GM12878 (cell line): ENCODE data around the gene AHNAK. TPM values are rescaled to one million over a fixed set of nuclear protein-coding genes. Genes with fewer than 3 reads are reported as not detected.

ENCODE experiments used
- ATAC-seq: fragments of 200-7000 bp; cut with Tn5 transposase; 3 replicates; pipeline ENCODE4 v1.9.1; 2020; ENCODE audit warnings: mild to moderate bottlenecking, moderate library complexity
- BruUV-seq: library from RNA; stranded (reverse); fragments of 400-500 nt; replicated peaks from 2 replicates; lab custom pipeline; 2021; lab: Mats Ljungman, UMichigan
- CTCF ChIA-PET: fragments of 300-600 bp; sonication (Branson Sonifier 250); formaldehyde crosslinking; extraction: SDS; loops from one replicate; lab custom pipeline; 2021; ENCODE audit warnings: inconsistent platforms; lab: Yijun Ruan, JAX
- POLR2A ChIA-PET: fragments of 350-600 bp; formaldehyde crosslinking; extraction: SDS; loops from one replicate; lab custom pipeline; 2021; ENCODE audit warnings: inconsistent platforms; lab: Charles Lee
- RAD21 ChIA-PET: fragments of 300-600 bp; sonication (Branson Sonifier 250); formaldehyde crosslinking; loops from one replicate; lab custom pipeline; 2023; ENCODE audit warnings: antibody characterized with exemption; ENCODE audit not compliant: unreplicated experiment; lab: Charles Lee
- SMC1A ChIA-PET: fragments of 300-600 bp; sonication (Branson Sonifier 250); formaldehyde crosslinking; loops from one replicate; lab custom pipeline; 2023; ENCODE audit not compliant: unreplicated experiment, uncharacterized antibody; lab: Charles Lee
- DNase-seq: peaks from one replicate; pipeline ENCODE4 v3.0.0-alpha.2; 2011; ENCODE audit warnings: low read depth, low spot score
- FAIRE-seq: peaks from 3 replicates; lab custom pipeline; 2011; peaks lifted over from hg19 to GRCh38; lab: Jason Lieb, UNC
- H2AFZ ChIP-seq: 2 replicates; pipeline ENCODE4 v1.6.0; 2011; ENCODE audit warnings: low read depth, low read length, control low read depth; ENCODE audit not compliant: control insufficient read depth
- H3K27ac ChIP-seq: 2 replicates; pipeline ENCODE4 v1.5.1; 2011; ENCODE audit warnings: control low read depth; ENCODE audit not compliant: control insufficient read depth, insufficient read depth
- H3K27me3 ChIP-seq, 2 experiments: replicated peaks in 1 of 2; 2 replicates each; pipeline versions ENCODE4 v1.6.0 to v1.6.1; 2011; ENCODE audit warnings: low read length in 1 of 2; ENCODE audit not compliant: control insufficient read depth in 2 of 2, insufficient read depth in 2 of 2
- H3K36me3 ChIP-seq, 2 experiments: 2 replicates each; pipeline ENCODE4 v1.5.1; 2011; ENCODE audit warnings: low read length in 1 of 2; ENCODE audit not compliant: control insufficient read depth in 2 of 2, insufficient read depth in 2 of 2
- H3K4me1 ChIP-seq: 2 replicates; pipeline ENCODE4 v1.6.1; 2011; ENCODE audit warnings: mild to moderate bottlenecking, low read length, moderate library complexity, mixed read lengths; ENCODE audit not compliant: control insufficient read depth, insufficient read depth
- H3K4me2 ChIP-seq: 2 replicates; pipeline ENCODE4 v1.6.0; 2011; ENCODE audit warnings: control low read depth; ENCODE audit not compliant: control insufficient read depth, insufficient read depth
- H3K4me3 ChIP-seq: fragments of 200-600 bp; sonication (generic); 2 replicates; pipeline ENCODE4 v1.5.1; 2016
- H3K79me2 ChIP-seq: 2 replicates; pipeline ENCODE4 v1.6.0; 2011; ENCODE audit warnings: low read length; ENCODE audit not compliant: control insufficient read depth, insufficient read depth
- H3K9ac ChIP-seq: 2 replicates; pipeline ENCODE4 v1.8.0; 2011; ENCODE audit warnings: low read length, control low read depth, mixed read lengths; ENCODE audit not compliant: control insufficient read depth, insufficient read depth
- H3K9me3 ChIP-seq: replicated peaks from 3 replicates; pipeline ENCODE4 v1.5.1; 2011; ENCODE audit warnings: mild to moderate bottlenecking, low read length; ENCODE audit not compliant: control insufficient read depth, insufficient read depth
- H4K20me1 ChIP-seq: 2 replicates; pipeline ENCODE4 v1.6.0; 2011; ENCODE audit not compliant: control insufficient read depth, insufficient read depth
- RFX5 ChIP-seq: IDR thresholded peaks from 2 replicates; pipeline ENCODE4 v1.6.1; 2011; ENCODE audit warnings: low read depth, low read length, improper control_type of control experiment
- SKIL ChIP-seq: fragments of 450-650 bp; IDR thresholded peaks from 2 replicates; pipeline ENCODE4 v1.6.1; 2017; ENCODE audit warnings: mild to moderate bottlenecking, low read depth, inconsistent platforms; ENCODE audit not compliant: poor library complexity, severe bottlenecking
- TCF7 ChIP-seq: IDR thresholded peaks from 2 replicates; pipeline ENCODE4 v1.6.1; 2014; ENCODE audit warnings: antibody characterized with exemption, borderline replicate concordance
- whole genome bisulfite sequencing: methylation state at CpG from one replicate; pipeline ENCODE4 v1.1.6; 2016; ENCODE audit warnings: low lambda C conversion rate; ENCODE audit not compliant: insufficient replicate concordance, insufficient coverage; ENCODE audit errors: missing lambda C conversion rate; 5-methylcytosine and 5-hydroxymethylcytosine counted together
- in situ Hi-C: fragments of 300-500 bp; cut with MboI; formaldehyde crosslinking; loops from 9 replicates; pipeline ENCODE4 v1.14.3; 2018; ENCODE audit warnings: mixed read lengths
- intact Hi-C: fragments of 100-400 bp; cut with micrococcal nuclease; formaldehyde crosslinking; loops from one replicate; pipeline ENCODE4 v1.14.2; 2022; ENCODE audit not compliant: unreplicated experiment
- polyA plus RNA-seq, 11 experiments: library from polyadenylated mRNA; depleted of rRNA in 4 of 11; unstranded in 6 of 11; stranded (reverse) in 5 of 11; fragments of >200 nt; fragmentation: Nextera tagmentation in 4 of 11; fragmentation: Illumina TruSeq in 1 of 11; extraction: Ambion mirVana in 4 of 11; extraction: Trizol in 1 of 11; gene quantifications; 1 replicate in 1 of 11; 2 replicates in 10 of 11; pipeline versions ENCODE4 v1.2.1 to v1.2.3, GENCODE V29; 2011 to 2016; ENCODE audit warnings: inconsistent platforms in 2 of 11, missing spikeins in 2 of 11, low read depth in 1 of 11
- total RNA-seq, 4 experiments: library from RNA; depleted of rRNA in 3 of 4; stranded (reverse); fragments of >200 nt in 3 of 4; fragmentation: Illumina TruSeq in 1 of 4; extraction: Trizol in 1 of 4; gene quantifications; 2 replicates each; pipeline versions ENCODE4 v1.2.1 to v1.2.3, GENCODE V29; 2013 to 2021
- TF ChIP-seq, protein P1 (sequence below): IDR thresholded peaks from 2 replicates; pipeline ENCODE4 v1.6.1; 2012; ENCODE audit warnings: low read length, inconsistent platforms

Gene AHNAK
- total and polyA plus RNA-seq, 10 of the 15 experiments (the other 5 are each of a cell fraction or from before 2014, with no cell fraction given) = 0.76 to 90.3 (median 19.4) TPM

DNA sequence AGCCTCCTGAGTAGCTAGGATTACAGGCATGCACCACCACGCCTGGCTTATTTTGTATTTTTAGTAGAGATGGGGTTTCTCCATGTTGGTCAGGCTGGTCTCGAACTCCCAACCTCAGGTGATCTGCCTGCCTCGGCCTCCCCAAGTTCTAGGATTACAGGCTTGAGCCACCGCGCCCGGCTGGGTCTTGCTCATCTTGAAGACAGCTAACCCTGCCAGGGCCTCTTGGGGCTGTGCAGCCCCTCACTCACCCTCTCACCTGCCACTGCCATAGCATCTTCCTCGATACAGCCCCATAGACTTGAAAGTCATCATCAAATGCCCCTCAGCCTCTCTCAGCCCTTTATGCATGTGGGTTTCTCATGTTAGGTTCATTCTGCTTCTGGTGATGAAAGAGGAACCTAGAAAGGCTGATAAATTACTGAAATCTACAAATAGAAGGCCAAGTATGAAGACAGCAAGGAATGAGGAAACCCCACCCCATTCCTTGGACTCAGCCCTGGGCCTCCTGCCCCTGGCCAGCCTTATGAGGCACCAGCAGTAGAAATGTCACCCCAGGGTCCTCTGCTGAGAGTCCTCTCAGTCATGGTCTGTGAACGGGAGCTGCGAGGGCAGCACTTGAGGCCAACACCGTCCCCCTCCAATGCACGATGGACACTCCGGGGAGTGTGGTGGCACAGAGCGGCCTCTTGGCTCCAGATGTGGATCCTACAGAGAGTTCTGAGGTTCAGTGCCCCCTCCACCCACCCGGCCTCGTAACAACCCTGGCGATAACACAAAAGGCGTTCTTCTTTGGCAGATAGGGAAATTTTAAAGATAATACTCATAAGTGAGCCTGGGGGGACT, 103.0 kb downstream of the AHNAK start:
- FAIRE-seq = no peak
- no peak overlapping the region for H3K27ac ChIP-seq
- BruUV-seq = no TSS peak
- H3K4me3 ChIP-seq = no peak overlapping the region
- H3K9ac ChIP-seq = no peak overlapping the region
- RAD21 ChIA-PET = interaction anchor here (0.8 to 2.1 kb wide), 4 partner anchors 19 to 115 kb away, joined by 3 to 7 read pairs (median 6); no protein-coding TSS in a partner anchor
- DNase-seq = no peak
- H3K9me3 ChIP-seq = no peaks in the 10 kb centered on the region
- 55% methylated on average over 17 of the region's 17 CpGs for WGBS
- H3K4me1 ChIP-seq = no peaks in the 10 kb centered on the region
- H4K20me1 ChIP-seq = no peaks in the 10 kb centered on the region
- SMC1A ChIA-PET = interaction anchor here (0.5 to 2.1 kb wide), 6 partner anchors 8 to 233 kb away, joined by 3 to 8 read pairs (median 4); no protein-coding TSS in a partner anchor
- H3K4me2 ChIP-seq = no peak overlapping the region
- no peaks in the 10 kb centered on the region for H3K79me2 ChIP-seq
- CTCF ChIA-PET = interaction anchor here (0.6 to 2.5 kb wide), 9 partner anchors 16 to 463 kb away, joined by 3 to 17 read pairs (median 3); no protein-coding TSS in a partner anchor
- in situ Hi-C loops (no loop called here), intact Hi-C loops (loop anchor here (5.0 kb wide), 1 partner anchor 99 kb away; no protein-coding TSS in a partner anchor)
- peaks cover 0 to 3% of the 10 kb centered on the region in 2 experiments; a peak in 1 of 4 replicates for H3K27me3 ChIP-seq
- TF ChIP-seq RFX5 (no peak), SKIL (no peak), TCF7 (no peak)
- TF ChIP-seq, protein P1, sequence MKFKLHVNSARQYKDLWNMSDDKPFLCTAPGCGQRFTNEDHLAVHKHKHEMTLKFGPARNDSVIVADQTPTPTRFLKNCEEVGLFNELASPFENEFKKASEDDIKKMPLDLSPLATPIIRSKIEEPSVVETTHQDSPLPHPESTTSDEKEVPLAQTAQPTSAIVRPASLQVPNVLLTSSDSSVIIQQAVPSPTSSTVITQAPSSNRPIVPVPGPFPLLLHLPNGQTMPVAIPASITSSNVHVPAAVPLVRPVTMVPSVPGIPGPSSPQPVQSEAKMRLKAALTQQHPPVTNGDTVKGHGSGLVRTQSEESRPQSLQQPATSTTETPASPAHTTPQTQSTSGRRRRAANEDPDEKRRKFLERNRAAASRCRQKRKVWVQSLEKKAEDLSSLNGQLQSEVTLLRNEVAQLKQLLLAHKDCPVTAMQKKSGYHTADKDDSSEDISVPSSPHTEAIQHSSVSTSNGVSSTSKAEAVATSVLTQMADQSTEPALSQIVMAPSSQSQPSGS = no peak
- no peaks in the 10 kb centered on the region for H3K36me3 ChIP-seq
- POLR2A ChIA-PET = interaction anchor here (0.6 to 1.4 kb wide), 5 partner anchors 15 to 122 kb away, joined by 3 to 6 read pairs (median 4); no protein-coding TSS in a partner anchor
- peak overlapping the region; percentile 10; the same call in 1 of the 2 replicates for H2AFZ ChIP-seq
- ATAC-seq = peak; percentile 46
